Neutrophil (primary cell): ENCODE results near the gene ME3.

Source experiments
- H3K27ac ChIP-seq: fragments of 200-600 bp; sonication (generic); 2 replicates; pipeline ENCODE4 v1.5.1; 2016; ENCODE audit warnings: mild to moderate bottlenecking, moderate library complexity
- H3K27me3 ChIP-seq: fragments of 200-600 bp; sonication (generic); 2 replicates; pipeline ENCODE4 v1.6.0; 2016; ENCODE audit warnings: mild to moderate bottlenecking
- H3K36me3 ChIP-seq: fragments of 200-600 bp; sonication (generic); 2 replicates; pipeline ENCODE4 v1.5.1; 2017
- H3K4me1 ChIP-seq, 2 experiments: fragments of 200-600 bp in 1 of 2; sonication (generic) in 1 of 2; 1 replicate in 1 of 2; 2 replicates in 1 of 2; pipeline versions ENCODE4 v1.5.1 to v1.6.1; 2013 to 2016; ENCODE audit warnings: low read depth in 1 of 2, low read length in 1 of 2, mild to moderate bottlenecking in 1 of 2, moderate library complexity in 1 of 2; ENCODE audit not compliant: control insufficient read depth in 1 of 2, insufficient read depth in 1 of 2
- H3K4me3 ChIP-seq, 2 experiments: fragments of 200-600 bp in 1 of 2; sonication (generic) in 1 of 2; 1 replicate in 1 of 2; 2 replicates in 1 of 2; pipeline ENCODE4 v1.5.1; 2013 to 2016; ENCODE audit warnings: low read depth in 1 of 2, low read length in 1 of 2, mild to moderate bottlenecking in 1 of 2, moderate library complexity in 1 of 2
- H3K9me3 ChIP-seq: fragments of 200-600 bp; sonication (generic); 2 replicates; pipeline ENCODE4 v1.5.1; 2016
- TF ChIP-seq, protein P1 (sequence below): fragments of 200-600 bp; sonication (generic); IDR thresholded peaks from 2 replicates; pipeline ENCODE4 v1.5.1; 2016; ENCODE audit warnings: antibody characterized with exemption

The ME3 gene

GRCh38 chr11:86708669-86709068, 36.3 kb upstream of the ME3 start:
- H3K4me1 ChIP-seq, result no peaks in the 10 kb centered on the region
- H3K9me3 ChIP-seq, result no peaks in the 10 kb centered on the region
- H3K36me3 ChIP-seq, result no peaks in the 10 kb centered on the region
- TF ChIP-seq, protein P1, sequence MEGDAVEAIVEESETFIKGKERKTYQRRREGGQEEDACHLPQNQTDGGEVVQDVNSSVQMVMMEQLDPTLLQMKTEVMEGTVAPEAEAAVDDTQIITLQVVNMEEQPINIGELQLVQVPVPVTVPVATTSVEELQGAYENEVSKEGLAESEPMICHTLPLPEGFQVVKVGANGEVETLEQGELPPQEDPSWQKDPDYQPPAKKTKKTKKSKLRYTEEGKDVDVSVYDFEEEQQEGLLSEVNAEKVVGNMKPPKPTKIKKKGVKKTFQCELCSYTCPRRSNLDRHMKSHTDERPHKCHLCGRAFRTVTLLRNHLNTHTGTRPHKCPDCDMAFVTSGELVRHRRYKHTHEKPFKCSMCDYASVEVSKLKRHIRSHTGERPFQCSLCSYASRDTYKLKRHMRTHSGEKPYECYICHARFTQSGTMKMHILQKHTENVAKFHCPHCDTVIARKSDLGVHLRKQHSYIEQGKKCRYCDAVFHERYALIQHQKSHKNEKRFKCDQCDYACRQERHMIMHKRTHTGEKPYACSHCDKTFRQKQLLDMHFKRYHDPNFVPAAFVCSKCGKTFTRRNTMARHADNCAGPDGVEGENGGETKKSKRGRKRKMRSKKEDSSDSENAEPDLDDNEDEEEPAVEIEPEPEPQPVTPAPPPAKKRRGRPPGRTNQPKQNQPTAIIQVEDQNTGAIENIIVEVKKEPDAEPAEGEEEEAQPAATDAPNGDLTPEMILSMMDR, result no peak
- H3K27me3 ChIP-seq, result no peaks in the 10 kb centered on the region
- H3K4me3 ChIP-seq, result no peak overlapping the region
- H3K27ac ChIP-seq, result no peak overlapping the region

GRCh38 chr11:86706338-86707131, 34.1 kb upstream of the ME3 start:
- TF ChIP-seq, protein P1, result no peak
- no peaks in the 10 kb centered on the region for H3K9me3 ChIP-seq
- H3K27ac ChIP-seq, result no peak overlapping the region
- H3K4me3 ChIP-seq, result no peak overlapping the region
- no peaks in the 10 kb centered on the region for H3K36me3 ChIP-seq
- H3K27me3 ChIP-seq, result no peaks in the 10 kb centered on the region
- no peaks in the 10 kb centered on the region for H3K4me1 ChIP-seq

GRCh38 chr11:86704710-86705109, 32.3 kb upstream of the ME3 start:
- H3K36me3 ChIP-seq, result no peaks in the 10 kb centered on the region
- H3K27me3 ChIP-seq, result no peaks in the 10 kb centered on the region
- TF ChIP-seq, protein P1, result no peak

GRCh38 chr11:86703987-86704386, 31.6 kb upstream of the ME3 start:
- TF ChIP-seq, protein P1, result no peak
- Histone ChIP-seq H3K4me1 (no peaks in the 10 kb centered on the region), H3K27me3 (no peaks in the 10 kb centered on the region), H3K27ac (no peak overlapping the region), H3K9me3 (no peaks in the 10 kb centered on the region), H3K4me3 (no peak overlapping the region), H3K36me3 (no peaks in the 10 kb centered on the region)

More at GRCh38 chr11:86704710-86705109, 32.3 kb upstream of the ME3 start:
- H3K9me3 ChIP-seq, result no peaks in the 10 kb centered on the region
- no peak overlapping the region for H3K4me3 ChIP-seq
- H3K27ac ChIP-seq, result no peak overlapping the region
- no peaks in the 10 kb centered on the region for H3K4me1 ChIP-seq

- no peaks in the 10 kb centered on the region for H3K27me3 ChIP-seq
- no peak overlapping the region for H3K27ac ChIP-seq
- TF ChIP-seq, protein P1, result no peak
- H3K36me3 ChIP-seq, result no peaks in the 10 kb centered on the region
- no peaks in the 10 kb centered on the region for H3K9me3 ChIP-seq
- no peaks in the 10 kb centered on the region for H3K4me1 ChIP-seq
- no peak overlapping the region for H3K4me3 ChIP-seq
These were observed 30.0 kb upstream of the ME3 start for GRCh38 chr11:86702220-86702983.
